Activated naive CD8-positive, alpha-beta T cell treated with anti-CD3 and anti-CD28 coated beads, Interleukin-2, amount 50 U/mL, for 24 hours (primary cell): Measurements from ENCODE around the gene ZMAT5.
A peak's percentile ranks its signal among the peaks of the same experiment; 100 is the strongest.

Experiments used
- ATAC-seq: fragments of 150-1000 bp; cut with Tn5 transposase; one replicate; pipeline ENCODE4 v1.10.0; 2021
- DNase-seq: peaks from one replicate; pipeline ENCODE4 v3.0.0; 2021
- H3K27ac Mint-ChIP-seq: one replicate; pipeline ENCODE4 v1.8.0; 2021; ENCODE audit warnings: mild to moderate bottlenecking, mixed read lengths
- H3K27me3 Mint-ChIP-seq: one replicate; pipeline ENCODE4 v1.8.0; 2021; ENCODE audit warnings: mixed read lengths
- H3K36me3 Mint-ChIP-seq: one replicate; pipeline ENCODE4 v1.8.0; 2021; ENCODE audit warnings: low read depth, mixed read lengths
- H3K4me1 Mint-ChIP-seq: one replicate; pipeline ENCODE4 v1.8.0; 2021; ENCODE audit warnings: mixed read lengths
- H3K4me3 Mint-ChIP-seq: one replicate; pipeline ENCODE4 v1.8.0; 2021; ENCODE audit warnings: mild to moderate bottlenecking, moderate library complexity, mixed read lengths
- H3K9me3 Mint-ChIP-seq: one replicate; pipeline ENCODE4 v1.8.0; 2021; ENCODE audit warnings: mixed read lengths

ZMAT5 gene

DNA sequence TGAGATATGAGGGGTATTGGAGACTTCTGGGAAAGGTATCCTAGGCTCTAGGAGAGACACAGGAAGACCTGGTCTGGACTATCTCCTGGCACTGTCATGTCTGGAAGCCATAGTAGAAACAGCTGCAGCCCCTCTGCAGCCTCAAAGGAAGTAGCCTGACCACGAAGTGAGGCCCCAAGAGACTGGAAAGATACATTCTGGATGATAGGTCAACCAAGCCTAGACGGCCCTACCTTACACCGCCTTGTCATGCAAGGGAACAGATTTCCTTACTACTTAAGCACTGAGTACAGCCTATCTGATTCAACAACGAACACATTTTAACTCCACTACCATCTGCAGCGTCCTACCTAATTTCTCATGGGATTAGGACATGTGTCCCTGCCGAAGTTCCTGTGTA is 31.5 kb upstream of the ZMAT5 start:
- DNase-seq (no peak), ATAC-seq (peak; percentile 26)
- H3K27ac Mint-ChIP-seq: no peak overlapping the region
- H3K27me3 Mint-ChIP-seq: no peaks in the 10 kb centered on the region
- H3K36me3 Mint-ChIP-seq: peaks cover 20% of the 10 kb centered on the region
- H3K4me3 Mint-ChIP-seq: no peak overlapping the region
- H3K9me3 Mint-ChIP-seq: no peaks in the 10 kb centered on the region
- peaks cover 12% of the 10 kb centered on the region for H3K4me1 Mint-ChIP-seq

- Mint-ChIP-seq H3K4me1 (peaks cover 12% of the 10 kb centered on the region), H3K27ac (no peak overlapping the region), H3K9me3 (no peaks in the 10 kb centered on the region), H3K36me3 (peaks cover 22% of the 10 kb centered on the region), H3K4me3 (no peak overlapping the region), H3K27me3 (no peaks in the 10 kb centered on the region)
- ATAC-seq (peak; percentile 23), DNase-seq (no peak)
Observed at GRCh38 chr22:29797351-29797750, 30.5 kb upstream of the ZMAT5 start.

DNA sequence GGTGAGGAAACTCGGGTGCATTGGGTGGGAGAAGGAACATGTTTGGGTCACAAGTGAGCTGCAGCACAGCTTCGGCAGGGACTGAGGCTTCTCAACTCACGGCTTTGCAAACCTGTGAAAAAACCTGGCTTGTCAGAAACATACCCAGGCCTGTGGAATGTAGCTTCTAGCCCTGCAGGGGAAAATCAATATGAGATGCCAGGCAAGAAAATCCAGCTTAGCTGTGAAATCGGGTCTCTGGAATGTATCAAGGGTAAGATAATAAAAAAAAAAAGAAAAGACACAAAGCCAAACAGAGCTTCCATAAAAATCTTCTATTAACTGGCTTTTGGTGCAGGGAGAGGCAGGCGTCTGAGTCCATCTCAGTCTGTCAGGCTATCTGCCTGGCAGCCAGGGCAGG is 28.9 kb upstream of the ZMAT5 start:
- ATAC-seq: no peak
- H3K36me3 Mint-ChIP-seq: peaks cover 15% of the 10 kb centered on the region
- peaks cover 12% of the 10 kb centered on the region for H3K4me1 Mint-ChIP-seq
- no peaks in the 10 kb centered on the region for H3K27me3 Mint-ChIP-seq
- no peak overlapping the region for H3K27ac Mint-ChIP-seq
- no peak overlapping the region for H3K4me3 Mint-ChIP-seq
- DNase-seq: no peak
- no peaks in the 10 kb centered on the region for H3K9me3 Mint-ChIP-seq

- Mint-ChIP-seq H3K4me1 (peaks cover 7% of the 10 kb centered on the region), H3K36me3 (peaks cover 17% of the 10 kb centered on the region), H3K27me3 (no peaks in the 10 kb centered on the region), H3K27ac (no peak overlapping the region), H3K9me3 (no peaks in the 10 kb centered on the region), H3K4me3 (no peak overlapping the region)
- DNase-seq (no peak), ATAC-seq (no peak)
Observed at GRCh38 chr22:29793396-29793795, 26.6 kb upstream of the ZMAT5 start.

DNA sequence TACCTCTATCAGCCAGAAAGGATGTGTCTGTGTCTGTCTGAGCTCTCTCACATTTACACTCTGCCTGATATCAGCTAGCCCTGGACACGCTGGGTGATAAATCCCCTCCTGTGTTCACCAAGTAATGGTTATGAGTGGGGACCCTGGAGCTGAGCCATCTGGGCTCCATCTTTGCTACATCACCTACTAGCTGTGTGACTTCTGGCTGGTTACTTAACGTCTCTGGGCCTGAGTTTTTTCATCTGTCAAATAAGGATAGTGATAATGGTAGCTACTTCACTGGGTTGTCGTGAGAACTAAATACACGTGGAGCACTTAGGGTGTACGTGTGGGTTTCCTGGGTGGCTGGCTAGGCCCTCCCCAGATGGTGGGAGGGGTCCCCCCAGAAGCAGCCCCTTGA is 23.3 kb upstream of the ZMAT5 start:
- H3K36me3 Mint-ChIP-seq: peaks cover 19% of the 10 kb centered on the region
- no peak overlapping the region for H3K27ac Mint-ChIP-seq
- no peak for ATAC-seq

DNA sequence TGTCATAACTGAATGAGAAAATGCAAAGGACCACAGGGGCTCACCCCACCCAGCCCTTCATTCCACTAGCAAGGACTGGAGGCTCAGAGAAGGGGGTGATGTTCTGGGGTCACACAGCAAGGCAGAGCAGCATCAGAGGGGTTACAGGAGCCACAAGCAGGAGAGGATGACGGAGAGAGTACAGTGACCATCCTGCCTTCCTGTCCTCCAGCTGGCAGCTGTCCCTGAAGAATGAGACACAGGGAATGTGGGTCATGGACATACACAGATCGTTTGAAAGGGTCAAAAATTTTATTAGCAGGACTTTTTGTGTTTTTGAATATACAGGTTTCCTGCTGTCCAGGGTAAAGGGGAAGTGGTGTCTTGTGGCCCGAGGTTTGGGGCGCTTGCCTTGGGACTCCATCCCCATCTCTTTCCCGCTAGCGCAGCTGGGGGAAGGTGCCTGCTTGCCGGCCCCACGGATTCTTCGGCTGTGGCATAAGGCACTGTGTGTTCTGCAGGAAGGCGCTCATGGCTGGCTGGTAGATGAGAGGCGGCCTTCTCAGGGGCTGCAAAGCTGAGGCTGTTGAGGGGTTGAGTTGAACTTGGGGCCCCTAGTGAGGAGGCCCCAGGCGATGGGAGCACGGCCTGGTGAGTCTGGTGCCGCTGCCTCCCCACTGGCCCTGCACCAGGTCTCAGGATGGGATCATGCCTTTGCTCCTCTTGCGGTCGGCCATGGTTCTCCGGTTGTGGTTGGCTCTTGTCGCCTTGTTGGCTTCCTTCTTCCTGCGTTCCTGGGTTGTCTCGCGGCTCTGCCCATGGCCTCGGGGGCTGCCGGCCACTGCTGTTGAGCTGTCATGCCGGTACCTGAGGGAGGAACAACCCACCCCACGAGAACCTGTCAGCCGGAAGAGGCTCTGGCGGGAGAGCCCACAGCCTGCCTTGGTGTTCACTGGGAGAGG is 21.8 kb upstream of the ZMAT5 start:
- H3K36me3 Mint-ChIP-seq: peaks cover 19% of the 10 kb centered on the region
- no peaks in the 10 kb centered on the region for H3K9me3 Mint-ChIP-seq
- H3K4me1 Mint-ChIP-seq: no peaks in the 10 kb centered on the region
- no peak for ATAC-seq
- no peak overlapping the region for H3K4me3 Mint-ChIP-seq
- no peak overlapping the region for H3K27ac Mint-ChIP-seq
- DNase-seq: no peak
- H3K27me3 Mint-ChIP-seq: no peaks in the 10 kb centered on the region

More for the DNA sequence above, 23.3 kb upstream of the ZMAT5 start:
- H3K9me3 Mint-ChIP-seq: no peaks in the 10 kb centered on the region
- H3K4me3 Mint-ChIP-seq: no peak overlapping the region
- DNase-seq: no peak
- H3K4me1 Mint-ChIP-seq: no peaks in the 10 kb centered on the region
- H3K27me3 Mint-ChIP-seq: no peaks in the 10 kb centered on the region

GRCh38 chr22:29787371-29787980 is 20.7 kb upstream of the ZMAT5 start:
- DNase-seq (no peak), ATAC-seq (no peak)
- Mint-ChIP-seq H3K4me3 (no peak overlapping the region), H3K27ac (no peak overlapping the region), H3K36me3 (peaks cover 17% of the 10 kb centered on the region), H3K27me3 (no peaks in the 10 kb centered on the region), H3K4me1 (no peaks in the 10 kb centered on the region), H3K9me3 (no peaks in the 10 kb centered on the region)

DNA sequence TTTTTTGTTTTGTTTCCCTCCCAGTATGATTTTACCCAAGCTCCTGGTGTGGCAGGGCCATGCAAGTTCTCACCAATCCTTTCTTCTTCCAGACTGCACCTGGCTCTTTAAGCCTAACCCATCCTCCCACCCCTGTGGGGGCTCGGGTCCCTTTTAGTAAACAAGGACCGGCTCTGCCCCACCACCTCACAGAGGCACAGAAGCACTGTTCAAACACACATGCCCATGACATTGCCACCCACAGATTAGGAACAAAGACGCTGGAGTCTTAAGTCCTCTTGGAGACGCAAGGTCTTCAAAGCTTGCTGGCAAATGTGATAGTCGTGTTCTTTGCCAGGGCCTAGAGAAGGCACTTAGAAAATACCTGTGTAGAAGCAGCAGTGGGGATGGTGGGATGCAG is 19.2 kb upstream of the ZMAT5 start:
- ATAC-seq (no peak), DNase-seq (no peak)
- no peak overlapping the region for H3K27ac Mint-ChIP-seq

DNA sequence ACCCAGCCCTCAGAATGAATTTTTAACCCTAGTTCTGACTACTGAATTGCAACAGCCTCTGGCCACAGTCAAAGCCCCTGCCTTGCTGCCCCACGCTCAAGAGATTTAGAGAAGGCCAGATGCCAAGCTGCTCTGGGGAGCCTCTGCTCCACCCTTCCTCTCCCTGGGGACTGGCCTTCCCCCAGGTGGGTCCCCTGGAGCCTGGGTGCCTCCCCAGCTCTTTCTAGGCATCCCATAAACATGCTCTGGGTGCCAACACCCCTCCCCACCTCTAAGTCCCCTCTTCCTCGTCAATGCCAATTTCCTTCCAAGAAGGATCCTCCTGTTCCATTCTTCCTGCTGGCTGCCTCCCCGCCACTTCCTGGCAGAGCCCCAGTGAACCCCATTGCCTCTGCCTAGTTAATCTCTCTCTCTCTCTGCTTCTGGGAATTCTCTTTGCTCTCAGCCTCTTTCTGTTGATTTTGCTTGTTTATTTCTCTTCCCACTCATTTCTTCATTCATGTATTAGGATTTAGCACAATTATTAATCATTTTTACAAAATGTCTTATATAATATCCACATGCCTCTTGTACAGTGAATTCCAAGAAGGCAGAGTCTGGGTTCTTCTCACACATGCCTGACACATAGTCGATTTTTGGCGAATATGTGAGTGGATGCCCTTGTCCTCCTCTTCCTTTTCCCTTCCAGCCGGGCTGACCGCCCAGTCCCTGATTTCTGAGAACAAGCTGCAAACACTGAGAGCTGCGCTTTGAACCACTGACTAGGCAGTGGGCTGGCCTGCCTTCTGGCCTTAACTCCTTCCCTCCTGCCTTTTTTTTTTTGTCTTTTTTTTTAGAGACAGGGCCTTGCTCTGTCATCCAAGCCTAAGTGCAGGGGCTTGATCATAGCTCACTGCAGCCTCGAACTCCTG is 17.9 kb upstream of the ZMAT5 start:
- H3K27ac Mint-ChIP-seq: no peak overlapping the region
- H3K27me3 Mint-ChIP-seq: no peaks in the 10 kb centered on the region
- no peak for ATAC-seq
- no peak overlapping the region for H3K4me3 Mint-ChIP-seq
- no peaks in the 10 kb centered on the region for H3K4me1 Mint-ChIP-seq
- peaks cover 9% of the 10 kb centered on the region for H3K36me3 Mint-ChIP-seq
- H3K9me3 Mint-ChIP-seq: no peaks in the 10 kb centered on the region
- no peak for DNase-seq

More for the DNA sequence above, 19.2 kb upstream of the ZMAT5 start:
- H3K36me3 Mint-ChIP-seq: peaks cover 15% of the 10 kb centered on the region
- H3K9me3 Mint-ChIP-seq: no peaks in the 10 kb centered on the region
- no peak overlapping the region for H3K4me3 Mint-ChIP-seq
- no peaks in the 10 kb centered on the region for H3K4me1 Mint-ChIP-seq
- no peaks in the 10 kb centered on the region for H3K27me3 Mint-ChIP-seq

- no peaks in the 10 kb centered on the region for H3K36me3 Mint-ChIP-seq
- DNase-seq (no peak), ATAC-seq (no peak)
- H3K9me3 Mint-ChIP-seq: no peaks in the 10 kb centered on the region
- no peaks in the 10 kb centered on the region for H3K27me3 Mint-ChIP-seq
- H3K27ac Mint-ChIP-seq: no peak overlapping the region
- H3K4me1 Mint-ChIP-seq: no peaks in the 10 kb centered on the region
- H3K4me3 Mint-ChIP-seq: no peak overlapping the region
Observed at GRCh38 chr22:29782061-29782845, 15.4 kb upstream of the ZMAT5 start.

- H3K27me3 Mint-ChIP-seq: no peaks in the 10 kb centered on the region
Observed at GRCh38 chr22:29780748-29781676, 14.2 kb upstream of the ZMAT5 start.

GRCh38 chr22:29780220-29780619 is 13.4 kb upstream of the ZMAT5 start:
- Mint-ChIP-seq H3K27me3 (no peaks in the 10 kb centered on the region), H3K9me3 (no peaks in the 10 kb centered on the region), H3K4me3 (no peak overlapping the region), H3K27ac (no peak overlapping the region), H3K36me3 (no peaks in the 10 kb centered on the region), H3K4me1 (no peaks in the 10 kb centered on the region)
- DNase-seq (no peak), ATAC-seq (no peak)

More at GRCh38 chr22:29780748-29781676, 14.2 kb upstream of the ZMAT5 start:
- Mint-ChIP-seq H3K9me3 (no peaks in the 10 kb centered on the region), H3K4me1 (no peaks in the 10 kb centered on the region), H3K4me3 (no peak overlapping the region), H3K27ac (no peak overlapping the region), H3K36me3 (no peaks in the 10 kb centered on the region)
- DNase-seq: no peak
- ATAC-seq: no peak

DNA sequence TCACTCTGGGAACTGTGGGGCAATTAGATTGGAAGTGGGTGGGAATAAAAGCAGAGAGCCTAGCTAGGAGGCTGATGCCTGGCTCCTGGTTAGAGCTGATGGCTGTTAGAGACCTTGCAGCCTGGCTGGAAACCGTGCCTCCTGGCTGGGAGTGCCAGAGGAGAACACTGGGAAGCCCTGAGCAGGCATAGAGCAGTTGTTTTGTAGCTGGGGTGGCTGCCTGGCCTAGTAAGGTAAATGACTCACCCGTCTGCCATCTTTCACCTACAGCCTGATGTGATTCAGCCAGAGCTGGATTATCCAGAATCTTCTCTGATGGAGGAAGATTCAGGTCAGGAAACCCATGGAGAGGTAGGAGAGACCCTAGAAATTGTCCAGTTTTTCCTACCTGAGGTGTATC is 6.4 kb upstream of the ZMAT5 start:
- Mint-ChIP-seq H3K36me3 (peaks cover 27% of the 10 kb centered on the region), H3K4me3 (no peak overlapping the region), H3K27ac (no peak overlapping the region), H3K9me3 (no peaks in the 10 kb centered on the region), H3K27me3 (no peaks in the 10 kb centered on the region), H3K4me1 (peaks cover 16% of the 10 kb centered on the region)
- ATAC-seq: no peak
- DNase-seq: no peak
